H9 (cell line): ENCODE results near the gene ROBO4. TPM values are rescaled to one million over a fixed set of nuclear protein-coding genes. Genes with fewer than 3 reads are reported as not detected.

Experiments
- DNase-seq: peaks from one replicate; pipeline ENCODE4 v3.0.0-alpha.2; 2017
- H2AFZ ChIP-seq: one replicate; pipeline ENCODE4 v1.6.1; 2013; ENCODE audit warnings: mild to moderate bottlenecking, low read length, control low read depth, moderate library complexity
- H2AK5ac ChIP-seq: 2 replicates; pipeline ENCODE4 v1.6.1; 2013; ENCODE audit warnings: low read length, control low read depth, mixed read lengths; ENCODE audit not compliant: insufficient read length
- H2BK120ac ChIP-seq: one replicate; pipeline ENCODE4 v1.6.1; 2013; ENCODE audit warnings: low read depth, mild to moderate bottlenecking, low read length, control low read depth, inconsistent platforms; ENCODE audit not compliant: poor library complexity, severe bottlenecking
- H2BK12ac ChIP-seq: 2 replicates; pipeline ENCODE4 v1.6.1; 2013; ENCODE audit warnings: low read length, control low read depth, mixed read lengths, low read depth; ENCODE audit not compliant: insufficient read length
- H2BK15ac ChIP-seq: 2 replicates; pipeline ENCODE4 v1.6.1; 2013; ENCODE audit warnings: low read depth, low read length, control low read depth
- H2BK20ac ChIP-seq: one replicate; pipeline ENCODE4 v1.6.1; 2013; ENCODE audit warnings: low read depth, mild to moderate bottlenecking, low read length, control low read depth, inconsistent platforms; ENCODE audit not compliant: poor library complexity, severe bottlenecking
- H2BK5ac ChIP-seq: 2 replicates; pipeline ENCODE4 v1.6.1; 2013; ENCODE audit warnings: low read length, control low read depth, mixed read lengths; ENCODE audit not compliant: insufficient read length
- H3K14ac ChIP-seq: 2 replicates; pipeline ENCODE4 v1.6.1; 2013; ENCODE audit warnings: low read length, control low read depth; ENCODE audit not compliant: insufficient read depth
- H3K18ac ChIP-seq: 2 replicates; pipeline ENCODE4 v1.6.1; 2013; ENCODE audit warnings: low read depth, mild to moderate bottlenecking, mixed read lengths, low read length, control low read depth; ENCODE audit not compliant: insufficient read length
- H3K23ac ChIP-seq: 2 replicates; pipeline ENCODE4 v1.6.1; 2013; ENCODE audit warnings: low read length, control low read depth, mixed read lengths, low read depth; ENCODE audit not compliant: insufficient read length
- H3K23me2 ChIP-seq: 2 replicates; pipeline ENCODE4 v1.6.1; 2013; ENCODE audit warnings: low read depth, mild to moderate bottlenecking, mixed read lengths, low read length, control low read depth; ENCODE audit not compliant: insufficient read length, poor library complexity, severe bottlenecking
- H3K27ac ChIP-seq: 2 replicates; pipeline ENCODE4 v1.5.1; 2013; ENCODE audit warnings: low read length, control low read depth, mixed read lengths, low read depth; ENCODE audit not compliant: insufficient read length
- H3K27me3 ChIP-seq: 2 replicates; pipeline ENCODE4 v1.6.1; 2013; ENCODE audit warnings: low read length, control low read depth, inconsistent platforms; ENCODE audit not compliant: insufficient read depth
- H3K4ac ChIP-seq: 2 replicates; pipeline ENCODE4 v1.6.1; 2013; ENCODE audit warnings: low read depth, mild to moderate bottlenecking, control low read depth, inconsistent platforms, low read length, moderate library complexity
- H3K4me1 ChIP-seq: 2 replicates; pipeline ENCODE4 v1.6.1; 2013; ENCODE audit warnings: low read length, control low read depth, inconsistent platforms; ENCODE audit not compliant: insufficient read depth
- H3K4me2 ChIP-seq: 2 replicates; pipeline ENCODE4 v1.6.1; 2013; ENCODE audit warnings: low read length, control low read depth, mixed read lengths; ENCODE audit not compliant: insufficient read length, insufficient read depth
- H3K56ac ChIP-seq: 2 replicates; pipeline ENCODE4 v1.6.1; 2013; ENCODE audit warnings: low read depth, mild to moderate bottlenecking, mixed read lengths, low read length, control low read depth; ENCODE audit not compliant: insufficient read length
- H3K79me1 ChIP-seq: 2 replicates; pipeline ENCODE4 v1.6.1; 2013; ENCODE audit warnings: low read depth, mild to moderate bottlenecking, moderate library complexity, low read length, control low read depth, inconsistent platforms; ENCODE audit not compliant: insufficient read depth, poor library complexity, severe bottlenecking
- H3K79me2 ChIP-seq: 2 replicates; pipeline ENCODE4 v1.6.1; 2013; ENCODE audit warnings: low read length, control low read depth, inconsistent platforms; ENCODE audit not compliant: insufficient read depth
- H3K9ac ChIP-seq: 2 replicates; pipeline ENCODE4 v1.6.1; 2013; ENCODE audit warnings: low read length, control low read depth, mixed read lengths; ENCODE audit not compliant: insufficient read length; ENCODE audit errors: extremely low read depth
- H3K9me3 ChIP-seq: one replicate; pipeline ENCODE4 v1.6.1; 2013; ENCODE audit warnings: low read depth, low read length, inconsistent platforms; ENCODE audit not compliant: control insufficient read depth
- H3T11ph ChIP-seq: one replicate; pipeline ENCODE4 v1.6.1; 2013; ENCODE audit warnings: mild to moderate bottlenecking, low read length, control low read depth, inconsistent platforms
- H4K20me1 ChIP-seq: one replicate; pipeline ENCODE4 v1.6.1; 2013; ENCODE audit not compliant: control insufficient read depth, insufficient read length, insufficient read depth
- H4K5ac ChIP-seq: 2 replicates; pipeline ENCODE4 v1.6.1; 2013; ENCODE audit warnings: low read depth, mild to moderate bottlenecking, mixed read lengths, low read length, control low read depth; ENCODE audit not compliant: insufficient read length
- H4K8ac ChIP-seq: replicated peaks from 2 replicates; pipeline ENCODE4 v1.6.1; 2013; ENCODE audit warnings: low read length, control low read depth, mixed read lengths, low read depth; ENCODE audit not compliant: insufficient read length
- H4K91ac ChIP-seq: 2 replicates; pipeline ENCODE4 v1.6.1; 2013; ENCODE audit warnings: low read depth, mild to moderate bottlenecking, moderate library complexity, mixed read lengths, low read length, control low read depth; ENCODE audit not compliant: insufficient read length
- H3K27ac Mint-ChIP-seq, 3 experiments: 2 replicates in 2 of 3; 3 replicates in 1 of 3; pipeline ENCODE4 v1.8.0; 2020 to 2021; ENCODE audit warnings: mixed read lengths in 3 of 3, mild to moderate bottlenecking in 1 of 3, moderate library complexity in 1 of 3
- H3K27me3 Mint-ChIP-seq: 2 replicates; pipeline ENCODE4 v1.8.0; 2021; ENCODE audit warnings: low read depth, mild to moderate bottlenecking, moderate library complexity, mixed read lengths
- H3K36me3 Mint-ChIP-seq, 3 experiments: 2 replicates in 2 of 3; 3 replicates in 1 of 3; pipeline ENCODE4 v1.8.0; 2020 to 2021; ENCODE audit warnings: low read depth in 3 of 3, mixed read lengths in 3 of 3; ENCODE audit not compliant: insufficient read depth in 1 of 3
- H3K4me1 Mint-ChIP-seq, 2 experiments: 2 replicates each; pipeline ENCODE4 v1.8.0; 2020; ENCODE audit warnings: mixed read lengths in 2 of 2
- H3K4me3 Mint-ChIP-seq, 2 experiments: 2 replicates in 1 of 2; 3 replicates in 1 of 2; pipeline ENCODE4 v1.8.0; 2020 to 2021; ENCODE audit warnings: mild to moderate bottlenecking in 2 of 2, mixed read lengths in 2 of 2, moderate library complexity in 1 of 2
- H3K9me3 Mint-ChIP-seq, 2 experiments: 2 replicates in 1 of 2; 3 replicates in 1 of 2; pipeline ENCODE4 v1.8.0; 2020; ENCODE audit warnings: mild to moderate bottlenecking in 2 of 2, mixed read lengths in 2 of 2, moderate library complexity in 1 of 2
- CTCF ChIP-seq: fragments of 200-600 bp; sonication (generic); conservative IDR thresholded peaks from 3 replicates; pipeline ENCODE4 v1.8.0; 2021; ENCODE audit warnings: antibody characterized with exemption, mild to moderate bottlenecking
- WGBS: extraction: QIAGEN DNeasy Blood & Tissue Kit; methylation state at CpG from one replicate; pipeline ENCODE4 v1.1.7; 2013; ENCODE audit warnings: missing lambda C conversion rate, low lambda C conversion rate, mixed read lengths; ENCODE audit not compliant: insufficient read length; ENCODE audit errors: extremely low coverage; 5-methylcytosine and 5-hydroxymethylcytosine counted together
- total RNA-seq: library from RNA; stranded (reverse); gene quantifications from 2 replicates; pipeline ENCODE4 v1.2.1, GENCODE V29; 2021

ROBO4 gene
- total RNA-seq, 1 experiment from 2014 or later = not detected

GRCh38 chr11:124894606-124895430, 2.8 kb downstream of the ROBO4 start:
- WGBS = no CpG with 5 or more reads among the region's 4 CpGs
- H3K14ac ChIP-seq = no peak overlapping the region
- TF ChIP-seq CTCF = no peak
- H2BK5ac ChIP-seq = no peak overlapping the region
- no peak overlapping the region for H4K5ac ChIP-seq
- Mint-ChIP-seq H3K4me3 (no peak overlapping the region), H3K27ac (no peak overlapping the region), H3K27me3 (peaks cover 15% of the 10 kb centered on the region), H3K4me1 (peaks cover 16 to 17% of the 10 kb centered on the region in 2 experiments), H3K36me3 (no peaks in the 10 kb centered on the region), H3K9me3 (no peaks in the 10 kb centered on the region)
- no peak for DNase-seq
- H3K9ac ChIP-seq = no peak overlapping the region
- no peak overlapping the region for H3K23ac ChIP-seq
- no peaks in the 10 kb centered on the region for H3K23me2 ChIP-seq
- no peak overlapping the region for H2AK5ac ChIP-seq
- no peak overlapping the region for H2BK15ac ChIP-seq
- H2BK120ac ChIP-seq = no peak overlapping the region
- H3K4me2 ChIP-seq = no peak overlapping the region
- H3K18ac ChIP-seq = no peak overlapping the region
- no peaks in the 10 kb centered on the region for H3K79me2 ChIP-seq
- H3K9me3 ChIP-seq = no peaks in the 10 kb centered on the region
- no peak overlapping the region for H3K27ac ChIP-seq
- H4K20me1 ChIP-seq = no peaks in the 10 kb centered on the region
- no peaks in the 10 kb centered on the region for H3K79me1 ChIP-seq
- no peak overlapping the region for H4K8ac ChIP-seq
- H2AFZ ChIP-seq = no peak overlapping the region
- no peaks in the 10 kb centered on the region for H3K27me3 ChIP-seq
- no peak overlapping the region for H2BK20ac ChIP-seq
- H4K91ac ChIP-seq = no peak overlapping the region
- no peak overlapping the region for H3K56ac ChIP-seq
- H3K4ac ChIP-seq = no peak overlapping the region
- H3K4me1 ChIP-seq = peaks cover 4% of the 10 kb centered on the region; the same call in 1 of the 2 replicates
- no peak overlapping the region for H3T11ph ChIP-seq
- H2BK12ac ChIP-seq = no peak overlapping the region
